HG02610 (cell line): ENCODE measurements around the gene PAQR5.
"Not testable (repeated sequence)": the region's sequence is repeated elsewhere in the genome, so short reads cannot be mapped to it uniquely, and the experiment has no call there.

ENCODE experiments used
- ATAC-seq: cut with Tn5 transposase; IDR thresholded peaks from one replicate; pipeline ENCODE4 v1.9.1; 2021; ENCODE audit warnings: mild to moderate bottlenecking, moderate library complexity; ENCODE audit not compliant: unreplicated experiment

The PAQR5 gene

DNA sequence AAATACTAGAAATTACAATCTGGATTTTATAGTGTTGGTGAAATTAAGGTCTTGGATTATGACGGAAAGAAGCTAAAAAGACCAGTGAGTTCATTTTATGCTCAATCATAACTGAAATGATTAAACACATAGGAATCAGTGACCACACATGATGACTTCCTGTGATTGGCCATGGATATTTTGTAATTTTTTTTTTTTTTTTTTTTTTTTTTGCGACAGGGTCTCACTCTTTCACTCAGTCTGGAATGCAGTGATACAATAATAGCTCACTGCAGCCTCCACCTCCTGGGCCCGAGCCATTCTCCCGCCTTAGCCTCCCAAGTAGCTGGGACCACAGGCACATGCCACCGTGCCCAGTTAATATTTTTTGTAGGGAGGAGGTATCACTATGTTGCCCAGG is 47.4 kb downstream of the PAQR5 start:
- ATAC-seq, result no peak

DNA sequence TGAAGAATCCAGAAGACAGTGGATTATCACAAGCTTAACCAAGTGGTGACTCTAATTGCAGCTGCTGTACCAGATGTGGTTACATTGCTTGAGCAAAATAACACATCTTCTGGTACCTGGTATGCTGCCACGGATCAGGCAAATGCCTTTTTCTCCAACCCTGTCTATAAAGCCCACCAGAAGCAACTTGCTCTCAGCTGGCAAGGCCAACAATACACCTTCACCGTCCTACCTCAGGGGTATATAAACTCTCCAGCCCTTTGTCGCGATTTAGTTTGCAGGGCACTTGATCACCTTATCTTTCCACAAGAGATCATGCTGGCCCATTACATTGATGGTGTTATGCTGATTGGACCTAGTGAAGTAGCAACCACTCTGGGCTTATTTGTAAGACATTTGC is 52.6 kb downstream of the PAQR5 start:
- no peak for ATAC-seq

GRCh38 chr15:69351884-69352283 is 53.2 kb downstream of the PAQR5 start:
- ATAC-seq, result no peak

GRCh38 chr15:69357773-69358771 is 59.4 kb downstream of the PAQR5 start:
- no peak for ATAC-seq

GRCh38 chr15:69358850-69359249 is 60.1 kb downstream of the PAQR5 start:
- no peak for ATAC-seq

- no peak for ATAC-seq
These were observed 61.0 kb downstream of the PAQR5 start for GRCh38 chr15:69359722-69360121.

- ATAC-seq, result no peak
These were observed 61.9 kb downstream of the PAQR5 start for GRCh38 chr15:69360642-69361041.

DNA sequence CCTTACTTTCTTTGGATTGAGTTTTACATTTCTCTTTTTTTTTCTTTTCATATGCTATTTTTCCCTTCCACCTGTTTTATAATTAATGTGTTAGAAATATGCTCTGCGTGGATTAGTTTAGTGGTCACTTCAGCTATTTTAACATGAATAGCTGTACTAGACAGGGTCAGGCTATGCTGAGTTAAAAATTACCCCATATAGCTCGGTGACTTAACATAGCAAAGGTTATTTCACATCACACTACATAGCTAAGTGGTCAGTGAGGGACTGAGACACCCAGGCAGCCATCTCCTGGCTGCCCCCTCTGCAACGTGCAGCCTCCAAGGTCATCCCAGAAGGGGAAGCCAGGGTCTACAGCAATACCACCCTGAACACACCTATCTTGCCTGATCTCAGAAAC is 68.5 kb downstream of the PAQR5 start:
- ATAC-seq, result no peak

DNA sequence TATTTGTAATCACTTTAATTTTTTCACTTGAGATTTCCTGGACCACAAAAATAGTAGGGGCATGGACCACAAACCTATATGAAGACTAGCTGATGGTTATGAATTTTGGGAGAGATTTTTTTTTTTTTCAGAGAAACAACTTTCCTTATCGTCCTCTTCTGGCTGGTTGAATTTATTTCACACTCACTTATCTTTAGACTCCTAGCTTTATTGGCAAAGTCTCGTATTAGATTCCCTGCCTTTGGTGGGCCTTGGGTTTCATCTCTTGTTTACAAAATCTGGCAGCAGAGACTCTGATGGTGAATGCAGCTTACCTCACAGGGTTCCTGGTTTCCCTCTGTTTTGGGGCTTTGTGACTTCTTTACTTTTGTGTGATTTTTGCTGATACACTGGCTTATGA is 70.9 kb downstream of the PAQR5 start:
- no peak for ATAC-seq

- ATAC-seq, result no peak
These were observed 74.7 kb downstream of the PAQR5 start for GRCh38 chr15:69373406-69373805.

DNA sequence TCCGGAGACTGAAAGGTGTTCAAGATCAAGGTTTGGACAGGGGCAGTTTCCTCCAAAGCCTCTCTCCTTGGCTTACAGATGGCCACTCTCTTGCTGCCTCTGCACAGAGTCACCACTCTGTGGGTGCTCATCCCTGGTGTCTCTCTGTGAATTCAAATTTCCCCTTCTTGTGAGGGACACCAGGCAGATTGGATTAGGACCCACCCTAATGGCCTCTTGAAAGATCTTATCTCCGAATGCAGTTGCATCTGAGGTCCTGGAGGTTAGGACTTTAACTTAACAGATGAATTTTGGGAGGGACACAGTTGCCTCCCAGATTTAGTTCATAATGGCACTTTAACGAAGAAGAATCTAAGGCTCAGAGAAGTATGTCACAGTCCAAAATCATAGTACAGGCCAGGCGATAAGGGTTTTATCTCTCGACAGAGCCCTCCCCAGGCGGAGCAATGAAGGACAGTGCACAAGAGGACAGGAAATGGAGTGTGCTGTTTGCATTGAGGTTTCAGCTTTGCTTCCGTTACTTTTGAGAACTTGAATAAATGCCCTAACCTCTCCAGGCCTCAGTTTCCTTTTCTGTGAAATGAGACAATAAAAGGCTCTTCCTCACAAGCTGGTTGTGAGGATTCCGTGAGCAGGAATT is 76.6 kb downstream of the PAQR5 start:
- no peak for ATAC-seq

DNA sequence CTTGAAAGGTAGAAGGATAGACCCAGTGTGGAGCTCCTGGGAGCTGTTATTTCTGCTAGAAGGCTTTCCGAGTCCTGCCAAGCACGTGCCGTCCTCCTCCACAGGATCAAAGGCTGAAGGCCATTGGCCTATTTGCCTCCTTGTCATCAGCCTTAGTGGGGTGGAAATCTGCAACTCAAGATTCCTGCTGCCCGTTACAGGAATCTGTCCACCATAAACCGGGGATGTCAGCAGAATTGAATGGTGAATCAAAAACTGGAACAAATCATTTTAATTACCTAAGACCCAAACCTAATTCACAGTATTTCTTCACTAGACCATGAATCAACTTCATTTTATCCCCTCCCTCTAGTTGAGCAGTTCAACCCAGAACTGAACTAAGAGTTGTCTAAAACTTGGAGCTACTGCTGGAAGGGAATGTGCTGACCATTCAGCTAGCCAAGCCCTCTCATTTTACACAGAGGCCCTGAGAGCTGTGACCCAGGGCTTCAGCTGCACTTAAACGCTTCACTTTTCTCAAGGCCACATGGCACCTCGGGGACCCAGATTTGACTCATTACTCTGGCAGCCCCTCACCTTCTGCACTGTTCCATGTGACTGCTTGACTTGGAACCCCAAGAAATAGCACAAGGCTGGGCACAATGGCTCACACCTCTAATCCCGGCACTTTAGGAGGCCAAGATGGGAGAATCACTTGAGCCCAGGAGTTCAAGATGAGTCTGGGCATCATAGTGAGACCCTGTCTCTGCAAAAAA is 78.7 kb downstream of the PAQR5 start:
- ATAC-seq, result no peak

GRCh38 chr15:69380100-69380725 is 81.5 kb downstream of the PAQR5 start:
- no peak for ATAC-seq

GRCh38 chr15:69380726-69381105 is 82.0 kb downstream of the PAQR5 start:
- no peak for ATAC-seq

GRCh38 chr15:69382176-69382575 is 83.5 kb downstream of the PAQR5 start:
- ATAC-seq, result not testable (repeated sequence)

DNA sequence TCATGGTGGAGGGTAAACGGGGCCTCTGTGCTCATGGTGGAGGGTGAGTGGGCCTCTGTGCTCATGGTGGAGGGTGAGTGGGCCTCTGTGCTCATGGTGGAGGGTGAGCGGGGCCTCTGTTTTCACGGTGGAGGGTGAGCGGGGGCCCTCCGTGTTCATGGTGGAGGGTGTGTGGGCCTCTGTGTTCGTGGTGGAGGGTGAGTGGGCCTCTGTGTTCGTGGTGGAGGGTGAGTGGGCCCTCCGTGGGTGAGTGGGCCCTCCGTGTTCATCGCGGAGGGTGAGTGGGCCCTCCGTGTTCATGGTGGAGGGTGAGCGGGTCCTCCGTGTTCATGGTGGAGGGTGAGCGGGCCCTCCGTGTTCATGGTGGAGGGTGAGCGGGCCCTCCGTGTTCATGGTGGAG is 85.4 kb downstream of the PAQR5 start:
- not testable (repeated sequence) for ATAC-seq

GRCh38 chr15:69384626-69385598 is 86.2 kb downstream of the PAQR5 start:
- no peak for ATAC-seq

DNA sequence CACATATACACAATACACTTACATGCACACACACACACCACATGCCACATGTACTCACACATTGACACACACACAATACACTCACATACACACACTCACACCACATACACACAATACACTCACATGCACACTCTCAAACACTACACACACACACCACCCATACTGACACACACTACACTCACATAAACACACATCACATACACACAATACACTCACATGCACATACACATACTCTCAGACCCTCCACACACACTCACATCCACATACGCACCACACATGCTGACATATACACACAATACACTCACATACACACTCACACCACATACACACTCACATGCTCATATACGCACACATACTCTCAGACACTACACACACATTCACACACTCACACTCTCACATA is 87.1 kb downstream of the PAQR5 start:
- no peak for ATAC-seq

DNA sequence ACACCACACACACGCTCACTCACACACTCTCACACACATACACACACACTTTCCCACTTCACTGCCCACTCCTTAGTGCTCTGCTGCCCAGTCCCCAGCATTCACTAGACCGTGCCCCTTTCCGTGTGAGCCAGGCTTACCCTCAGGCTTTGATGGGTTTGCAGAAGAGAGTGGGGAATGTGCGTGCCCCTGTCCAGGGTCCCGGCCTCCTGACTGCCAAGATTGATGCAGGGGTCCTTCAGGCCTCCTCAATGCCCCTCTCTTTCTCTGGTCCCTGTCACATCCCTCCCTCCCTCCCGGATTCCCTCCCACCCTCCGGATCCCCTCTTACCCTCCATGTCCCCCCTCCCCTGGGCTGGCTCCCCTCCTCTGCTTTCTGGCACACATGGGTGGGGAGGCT is 87.6 kb downstream of the PAQR5 start:
- ATAC-seq, result no peak

DNA sequence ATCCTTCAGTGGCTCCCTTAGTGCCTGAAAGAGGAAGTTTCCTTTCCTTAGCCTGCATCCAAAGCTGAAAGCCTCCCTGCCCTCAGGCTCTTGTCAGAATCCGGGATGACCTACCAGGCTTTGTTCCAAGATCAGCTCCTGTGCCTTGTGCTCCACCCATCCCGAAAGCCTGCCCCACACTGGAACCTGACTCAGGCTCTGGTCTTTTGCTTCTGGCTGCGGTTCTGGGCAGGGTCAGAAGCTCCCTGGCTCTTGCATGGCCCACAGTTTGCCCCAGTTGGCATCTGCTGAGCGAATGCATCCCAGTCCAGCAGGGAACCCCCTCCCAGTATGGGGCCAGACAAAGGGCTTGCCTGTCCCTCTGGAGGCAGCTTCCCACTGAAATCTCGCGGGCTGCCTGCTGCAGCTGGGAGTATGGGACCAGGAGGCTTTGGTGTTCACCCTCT is 89.6 kb downstream of the PAQR5 start:
- ATAC-seq, result no peak
